Erythroblast (primary cell): ENCODE results near the gene HOXD3.

Experiments
- GATA1 ChIP-seq: IDR thresholded peaks from 2 replicates; pipeline ENCODE4 v1.6.1; 2011; ENCODE audit warnings: low read depth, mild to moderate bottlenecking, control low read depth, low read length, moderate library complexity
- POLR2A ChIP-seq: IDR thresholded peaks from 2 replicates; pipeline ENCODE4 v1.6.1; 2011; ENCODE audit warnings: mild to moderate bottlenecking, low read length

DNA sequence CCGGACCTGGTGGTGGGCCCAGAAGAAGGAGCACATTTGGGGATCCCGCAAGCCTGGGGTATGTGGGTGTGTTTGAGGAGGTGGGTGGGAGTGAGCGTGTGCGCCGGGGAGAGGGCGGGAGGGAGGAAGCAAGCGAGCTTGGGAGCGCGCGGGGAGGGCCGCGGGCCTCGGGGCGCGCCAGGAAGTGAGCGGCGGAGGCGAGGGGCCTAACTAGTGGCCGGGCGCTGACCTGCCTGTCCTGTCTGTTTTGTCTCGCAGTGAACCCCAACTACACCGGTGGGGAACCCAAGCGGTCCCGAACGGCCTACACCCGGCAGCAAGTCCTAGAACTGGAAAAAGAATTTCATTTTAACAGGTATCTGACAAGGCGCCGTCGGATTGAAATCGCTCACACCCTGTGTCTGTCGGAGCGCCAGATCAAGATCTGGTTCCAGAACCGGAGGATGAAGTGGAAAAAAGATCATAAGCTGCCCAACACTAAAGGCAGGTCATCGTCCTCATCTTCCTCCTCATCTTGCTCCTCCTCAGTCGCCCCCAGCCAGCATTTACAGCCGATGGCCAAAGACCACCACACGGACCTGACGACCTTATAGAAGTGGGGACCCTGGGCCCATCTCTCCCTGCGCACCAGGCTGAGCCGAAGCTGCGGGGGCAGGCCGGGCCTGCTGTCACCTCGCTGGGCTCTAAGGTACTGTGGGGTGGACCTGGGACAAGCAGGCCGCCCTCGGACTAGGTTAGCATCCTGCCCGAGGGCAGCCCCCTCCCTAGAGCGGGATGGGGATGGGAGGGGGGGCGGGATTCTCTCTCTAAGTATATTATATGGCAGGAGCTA lies 4.5 kb upstream of the HOXD3 start:
- no peak for TF ChIP-seq POLR2A
- no peak for TF ChIP-seq GATA1
